ENCODE results near the gene SPTBN1. TPM values are rescaled to one million over a fixed set of nuclear protein-coding genes. Genes with fewer than 3 reads are reported as not detected.

SPTBN1 gene
- total and polyA plus RNA-seq, 9 of the 15 experiments (the other 6 are each of a cell fraction or from before 2014, with no cell fraction given): 8.9 to 66.8 (median 31.4) TPM

DNA sequence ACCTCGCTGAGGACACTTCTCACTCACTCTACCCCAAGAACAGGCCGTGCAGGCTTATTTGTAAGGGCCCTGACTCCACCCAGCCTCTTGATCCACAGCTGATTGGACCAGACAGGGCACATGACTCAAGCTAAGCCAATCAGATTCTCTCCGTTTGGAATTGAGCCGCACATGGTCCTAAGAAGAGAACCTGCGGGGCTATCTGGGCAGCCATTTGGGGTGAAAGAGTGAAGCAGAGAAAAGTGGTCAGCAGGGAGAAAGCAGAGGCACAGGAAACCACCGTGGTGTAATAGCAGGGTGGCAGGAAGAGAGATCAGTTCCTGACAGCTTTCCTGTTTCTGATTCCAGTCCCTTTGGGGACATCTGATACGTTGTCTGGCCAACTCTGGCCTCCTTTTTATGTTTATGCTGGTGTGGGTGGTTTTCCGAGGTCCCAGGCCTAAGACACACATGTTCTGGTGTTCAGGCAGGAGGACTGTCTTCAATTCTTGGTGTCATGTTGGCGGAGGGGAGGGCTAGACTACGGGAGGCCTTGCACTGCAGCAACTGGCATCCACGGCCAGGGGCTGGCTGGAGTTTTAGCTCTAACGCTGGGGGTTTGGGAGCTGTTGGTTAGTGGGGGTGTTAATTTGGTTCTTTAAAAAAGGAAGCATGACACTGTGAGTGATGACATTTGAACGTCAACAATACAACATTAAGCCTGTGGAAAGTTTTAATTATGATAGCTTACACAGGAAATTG lies 26.1 kb upstream of the SPTBN1 start:
- no TSS peak for BruUV-seq (replicated peaks)
- ChIA-PET POLR2A (no interaction called here), CTCF (ENCODE audit: low intra/inter-chr PET ratio) (no interaction called here)
- H3K79me2 ChIP-seq (ENCODE audit: control insufficient read depth, insufficient read depth, low read length): no peaks in the 10 kb centered on the region
- no peaks in the 10 kb centered on the region; a peak in 1 of 5 replicates for H3K4me1 ChIP-seq (replicated peaks in 1 of 2; ENCODE audit: control insufficient read depth in 2 of 2, insufficient read depth in 2 of 2, low read length in 2 of 2)
- WGBS (ENCODE audit: insufficient coverage, low coverage, missing lambda C conversion rate): 18% methylated on average over 13 of the region's 13 CpGs
- ATAC-seq (peak; percentile 96), DNase-seq (ENCODE audit: extremely low read depth in 1 of 4, low spot score in 3 of 4) (peak; percentile 28 to 62 (median 58)), FAIRE-seq (peak; percentile 79)
- intact Hi-C loops (cut with micrococcal nuclease): no loop called here
- no peak overlapping the region for H3K4me2 ChIP-seq (ENCODE audit: insufficient read depth, low read length)
- in situ Hi-C loops (cut with MboI): no loop called here
- peak overlapping the region; percentile 74 for H2AFZ ChIP-seq (ENCODE audit: low read depth, low read length)
- H3K27me3 ChIP-seq (ENCODE audit: control insufficient read depth in 2 of 2, insufficient read depth in 2 of 2, low read length in 2 of 2): peaks cover 0 to 19% of the 10 kb centered on the region in 2 experiments; a peak in 3 of 5 replicates
- no peaks in the 10 kb centered on the region for H3K9me1 ChIP-seq (ENCODE audit: control insufficient read depth, insufficient read depth, low read length)
- no peak overlapping the region for H3K4me3 ChIP-seq
- no peak overlapping the region for H3K9ac ChIP-seq (ENCODE audit: insufficient read depth in 1 of 2, low read depth in 2 of 2, low read length in 2 of 2)
- H4K20me1 ChIP-seq (replicated peaks; ENCODE audit: control insufficient read depth, insufficient read depth, low read length): no peaks in the 10 kb centered on the region
- H3K36me3 ChIP-seq (ENCODE audit: control insufficient read depth, insufficient read depth, low read length): no peaks in the 10 kb centered on the region
- H3K9me3 ChIP-seq (replicated peaks; ENCODE audit: control insufficient read depth, insufficient read depth, low read depth, low read length): no peaks in the 10 kb centered on the region; the same call in 1 of the 2 replicates
- no peak overlapping the region for H3K27ac ChIP-seq (ENCODE audit: extremely low read depth, low read depth, low read length)
- no peak for TF ChIP-seq CHCHD3 (CRISPR knock-in tag; IDR thresholded peaks at IDR 0.05)
- TF ChIP-seq ERF (CRISPR knock-in tag; IDR thresholded peaks at IDR 0.05): 0 out of 2 replicates have a peak, but pooled peaks have one; percentile 27
- no peak for TF ChIP-seq ELF2 (CRISPR knock-in tag; IDR thresholded peaks at IDR 0.05)
- TF ChIP-seq MGA (IDR thresholded peaks at IDR 0.05): peak; percentile 65
- TF ChIP-seq MTA3 (IDR thresholded peaks at IDR 0.05; ENCODE audit: borderline replicate concordance): no peak
- TF ChIP-seq SMAD4 (CRISPR knock-in tag; conservative IDR thresholded peaks at IDR 0.05): peak; percentile 38; the same call in 1 of the 2 replicates
- TF ChIP-seq ZBED1 (IDR thresholded peaks at IDR 0.05): no peak
- no peak for TF ChIP-seq PHF8 (IDR thresholded peaks at IDR 0.05; ENCODE audit: borderline replicate concordance, low read length)
- no peak for TF ChIP-seq PCBP1 (IDR thresholded peaks at IDR 0.05; ENCODE audit: low read depth, low read length, poor library complexity, severe bottlenecking)
- no peak for TF ChIP-seq ZNF316 (IDR thresholded peaks at IDR 0.05)
- TF ChIP-seq ZNF124 (CRISPR knock-in tag; IDR thresholded peaks at IDR 0.05): no peak

Data from K562 (cell line).